Stomach smooth muscle (tissue), 2 donors: ENCODE data around the gene ABHD15.

Experiments
- H3K27ac ChIP-seq: one replicate; pipeline ENCODE4 v1.7.0; 2013; ENCODE audit warnings: mild to moderate bottlenecking, low read length, inconsistent platforms
- H3K27me3 ChIP-seq, 2 donors: one replicate each; pipeline ENCODE4 v1.7.0; 2013; ENCODE audit warnings: low read length in 2 of 2; ENCODE audit not compliant: insufficient read depth in 2 of 2, control insufficient read depth in 1 of 2
- H3K36me3 ChIP-seq, 2 donors: one replicate each; pipeline ENCODE4 v1.7.0; 2013; ENCODE audit warnings: low read length in 2 of 2; ENCODE audit not compliant: control insufficient read depth in 2 of 2, insufficient read depth in 2 of 2
- H3K4me1 ChIP-seq: one replicate; pipeline ENCODE4 v1.7.0; 2013; ENCODE audit warnings: low read length; ENCODE audit not compliant: control insufficient read depth, insufficient read depth
- H3K4me3 ChIP-seq, 2 donors: one replicate each; pipeline ENCODE4 v1.7.0; 2013; ENCODE audit warnings: low read length in 2 of 2
- H3K9ac ChIP-seq, 2 donors: one replicate each; pipeline ENCODE4 v1.7.0; 2013; ENCODE audit warnings: low read length in 2 of 2, mild to moderate bottlenecking in 1 of 2
- H3K9me3 ChIP-seq, 2 donors: one replicate each; pipeline ENCODE4 v1.7.0; 2013; ENCODE audit warnings: low read length in 2 of 2; ENCODE audit not compliant: control insufficient read depth in 2 of 2
- donor health status: healthy.
- donor health status: Pancreatic carcinoma.

ABHD15 gene

DNA sequence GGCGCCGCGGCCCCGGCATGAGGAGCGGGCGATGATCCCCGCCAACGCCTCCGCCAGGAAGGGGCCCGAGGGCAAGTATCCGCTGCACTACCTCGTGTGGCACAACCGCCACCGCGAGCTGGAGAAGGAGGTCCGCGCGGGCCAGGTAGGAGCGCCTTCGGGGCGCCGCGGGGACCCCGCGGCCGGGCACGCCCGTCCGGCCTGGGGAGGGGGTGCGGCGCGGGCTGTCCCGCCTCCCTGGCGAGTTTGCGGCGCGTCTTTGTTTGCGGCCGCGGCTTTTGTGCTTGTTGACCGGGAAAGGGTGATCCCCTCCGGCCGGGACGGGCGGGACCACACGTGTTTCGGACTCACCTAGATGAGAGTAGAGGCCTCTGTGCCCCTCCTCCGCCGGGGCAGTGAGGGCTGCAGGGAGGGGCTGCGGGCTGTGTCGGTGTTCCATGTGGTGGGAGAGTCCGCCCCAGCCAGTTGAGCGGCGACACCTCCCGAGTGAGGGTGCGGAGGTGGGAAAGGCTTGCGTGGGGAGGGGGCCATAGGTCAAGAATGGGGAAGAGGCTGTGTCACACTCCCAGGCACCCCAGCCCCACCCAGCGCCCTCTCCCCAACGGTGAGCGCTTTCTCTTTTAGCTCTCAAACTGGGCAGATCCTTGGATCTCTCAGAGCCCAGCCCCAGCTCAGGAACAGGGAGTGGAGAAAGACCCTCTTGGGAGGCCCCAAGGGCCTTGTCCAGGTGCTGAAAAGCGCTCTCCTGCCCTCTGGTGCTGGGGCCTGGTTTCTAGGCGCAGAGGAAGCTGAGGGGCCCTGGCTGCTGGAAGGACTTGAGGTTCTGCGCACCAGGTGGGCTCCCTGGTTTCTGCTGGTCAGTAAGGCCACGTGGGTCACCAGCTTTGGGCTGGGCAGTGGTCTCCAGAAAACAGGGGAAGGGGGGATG is 27.0 kb upstream of the ABHD15 start:
- Histone ChIP-seq H3K4me1 (peaks cover 53% of the 10 kb centered on the region), H3K9me3 (no peaks in the 10 kb centered on the region), H3K4me3 (peak overlapping the region; percentile 51 to 73), H3K36me3 (no peaks in the 10 kb centered on the region), H3K9ac (peak overlapping the region in 1 of 2 donors; percentile 48), H3K27me3 (peaks cover 0 to 3% of the 10 kb centered on the region in 2 donors), H3K27ac (no peak overlapping the region)

DNA sequence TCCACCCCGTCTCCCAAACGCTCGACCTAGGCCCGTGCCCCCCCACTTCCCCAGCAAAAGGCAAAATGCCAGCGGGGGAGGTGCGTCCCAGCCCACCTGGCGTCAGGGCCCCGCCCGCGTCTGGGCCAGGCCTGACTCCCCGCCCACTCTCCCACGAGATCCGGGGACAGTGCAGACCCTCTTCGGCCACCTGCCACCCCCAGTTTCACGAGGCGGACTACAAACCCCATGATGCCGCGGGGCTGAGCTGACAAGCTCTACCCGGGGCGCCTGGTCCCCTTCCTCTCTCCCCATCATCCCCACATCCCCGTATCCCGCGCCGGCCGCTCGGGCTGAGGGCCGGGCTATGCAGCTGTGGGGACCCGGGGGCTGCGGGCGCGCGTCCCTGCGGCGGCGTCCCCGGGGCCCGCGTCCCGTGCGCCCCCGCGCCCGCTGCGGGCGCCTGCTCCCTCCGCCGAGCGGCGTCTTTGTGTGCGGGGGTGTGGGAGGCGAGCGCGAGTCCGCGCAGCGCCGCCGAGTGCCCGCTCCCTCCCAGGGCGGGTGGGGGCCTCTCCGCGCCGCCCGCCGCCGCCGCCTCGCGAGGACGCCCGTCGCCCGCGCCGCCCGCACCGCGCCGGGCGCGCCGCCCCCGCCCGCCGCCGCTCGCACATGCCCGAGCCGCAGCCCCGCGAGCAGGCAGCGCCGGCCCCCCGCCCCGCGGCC is 26.2 kb upstream of the ABHD15 start, which contains the start of gene ANKRD13B:
Gene ANKRD13B (plus strand): TSS at position 283 of the 702 bp plus-strand sequence. CDS start 490 bp downstream, outside the sequence.
- H3K9ac ChIP-seq, result peak within 1 kb of the TSS; percentile 36 to 48
- no peaks in the 10 kb centered on the region for H3K36me3 ChIP-seq
- peaks cover 0 to 3% of the 10 kb centered on the region in 2 donors for H3K27me3 ChIP-seq
- H3K4me3 ChIP-seq, result peak within 1 kb of the TSS; percentile 75 to 77
- H3K9me3 ChIP-seq, result no peaks in the 10 kb centered on the region
- peak within 1 kb of the TSS; percentile 71 for H3K27ac ChIP-seq
- H3K4me1 ChIP-seq, result peaks cover 60% of the 10 kb centered on the region

DNA sequence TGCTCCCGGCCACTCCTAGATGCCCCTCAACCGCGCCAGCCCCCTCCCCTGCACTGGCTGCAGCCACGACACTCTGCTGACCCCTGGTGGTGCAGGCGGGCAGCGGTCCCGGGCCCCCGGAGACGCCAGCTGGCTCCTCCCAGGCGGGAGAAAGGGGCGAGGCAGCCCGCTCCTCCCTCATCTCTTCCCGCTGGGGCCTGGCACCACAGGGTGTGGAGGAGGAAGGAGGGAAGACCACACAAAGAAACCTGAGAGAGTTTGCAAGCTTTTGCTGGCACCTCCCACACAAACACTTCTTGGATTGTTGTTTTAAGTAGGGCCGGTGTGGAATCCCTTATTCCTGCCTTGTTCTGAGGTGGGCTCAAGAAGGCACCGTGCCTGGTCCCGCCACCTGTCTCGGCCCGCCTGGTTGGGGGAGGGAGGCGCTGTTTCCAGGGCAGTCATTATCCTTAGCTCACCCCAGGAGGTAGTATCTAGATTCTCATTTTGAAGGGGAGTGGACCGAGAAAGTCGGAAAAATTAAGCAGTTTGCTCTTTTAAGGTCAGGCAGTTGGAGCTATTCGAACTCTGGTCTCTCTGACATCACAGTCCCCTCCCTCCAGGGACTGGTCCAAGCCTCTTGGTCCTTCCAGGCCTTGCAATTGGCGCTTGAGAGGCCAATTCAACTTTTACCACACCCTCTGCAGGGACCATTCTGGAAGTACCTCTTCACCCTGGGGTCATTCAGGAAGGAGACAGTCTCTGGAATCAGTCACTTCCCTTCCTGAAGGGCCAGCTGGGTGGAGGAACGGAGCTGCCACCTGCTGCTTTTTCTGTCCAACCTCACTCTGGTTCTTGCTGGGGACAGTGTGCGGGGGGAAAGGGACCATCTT is 25.1 kb upstream of the ABHD15 start:
- Histone ChIP-seq H3K27me3 (peaks cover 0 to 3% of the 10 kb centered on the region in 2 donors), H3K4me1 (peaks cover 68% of the 10 kb centered on the region), H3K27ac (peak overlapping the region; percentile 71), H3K4me3 (peak overlapping the region; percentile 75 to 77), H3K36me3 (no peaks in the 10 kb centered on the region), H3K9me3 (no peaks in the 10 kb centered on the region), H3K9ac (peak overlapping the region in 1 of 2 donors; percentile 35)

DNA sequence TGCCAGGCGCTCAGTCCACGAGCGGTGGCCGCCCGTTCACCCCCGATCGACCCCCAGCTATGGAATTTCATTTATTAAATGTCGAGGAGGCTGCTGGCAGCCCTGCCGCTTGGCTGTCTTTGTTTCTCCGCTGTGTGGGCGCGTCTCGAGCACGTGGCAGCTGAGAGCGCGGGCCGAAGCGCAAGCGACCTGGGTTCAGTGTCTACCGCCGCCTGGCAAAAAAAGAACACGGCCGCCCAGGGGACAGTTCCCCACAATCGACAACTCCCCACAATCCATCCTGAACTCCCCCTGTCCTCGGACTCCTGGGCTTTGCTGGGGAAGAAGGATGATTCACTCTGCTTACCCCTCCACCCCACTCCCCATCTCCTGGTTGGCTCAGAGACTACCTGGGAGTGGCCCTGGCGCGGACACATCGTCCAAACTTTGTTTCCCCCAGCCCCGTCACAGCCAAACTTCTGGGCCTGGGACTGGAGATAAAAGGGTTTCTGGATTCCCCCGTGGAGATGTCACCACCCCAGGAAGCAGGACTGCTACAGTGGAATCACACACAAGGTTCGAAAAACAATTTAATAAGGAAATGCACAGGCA is 24.4 kb upstream of the ABHD15 start:
- Histone ChIP-seq H3K36me3 (no peaks in the 10 kb centered on the region), H3K9me3 (no peaks in the 10 kb centered on the region), H3K4me3 (peak overlapping the region; percentile 56 to 77), H3K9ac (peak overlapping the region in 1 of 2 donors; percentile 12), H3K27ac (peak overlapping the region; percentile 71), H3K4me1 (peaks cover 70% of the 10 kb centered on the region), H3K27me3 (peaks cover 0 to 3% of the 10 kb centered on the region in 2 donors)

DNA sequence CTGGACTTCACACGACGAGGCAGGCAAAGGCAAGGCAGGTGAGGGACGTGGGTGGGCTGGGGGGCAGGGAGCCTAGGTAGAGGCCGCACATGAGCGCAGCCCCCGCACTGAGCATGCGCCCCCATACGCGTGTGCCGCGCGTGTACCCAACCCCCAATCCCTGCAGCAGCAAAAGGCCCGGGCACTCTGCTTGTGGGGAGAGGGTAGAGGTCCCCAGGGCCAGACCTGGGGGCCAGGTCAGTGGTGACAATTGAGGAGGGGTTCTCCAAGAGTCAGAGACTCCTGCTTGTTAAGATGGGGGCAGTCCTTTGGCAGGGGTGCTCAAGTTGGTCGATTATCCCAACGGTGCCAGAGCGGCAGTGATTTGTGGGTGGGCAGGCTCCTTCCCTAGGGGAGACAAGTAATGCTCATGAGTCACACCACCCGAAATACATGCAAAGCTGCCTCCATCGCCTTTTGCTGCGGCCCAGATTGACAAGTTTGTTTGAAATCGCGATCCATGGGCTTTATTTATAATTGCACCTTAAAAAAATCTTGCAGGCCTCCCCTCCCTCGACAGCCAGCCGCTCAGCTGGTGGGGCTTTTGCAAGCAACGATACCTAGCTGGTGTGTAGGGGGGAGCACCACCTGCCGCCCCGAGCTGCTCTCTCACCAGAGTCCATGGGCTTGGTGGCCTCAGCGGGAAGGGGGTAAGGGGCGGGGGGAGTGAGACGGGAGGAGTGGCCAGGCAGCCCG is 23.7 kb upstream of the ABHD15 start:
- Histone ChIP-seq H3K36me3 (no peaks in the 10 kb centered on the region), H3K27me3 (peaks cover 0 to 3% of the 10 kb centered on the region in 2 donors), H3K9ac (peak overlapping the region; percentile 60 to 72), H3K27ac (peak overlapping the region; percentile 71), H3K4me3 (peak overlapping the region; percentile 77), H3K4me1 (peaks cover 66% of the 10 kb centered on the region), H3K9me3 (no peaks in the 10 kb centered on the region)

DNA sequence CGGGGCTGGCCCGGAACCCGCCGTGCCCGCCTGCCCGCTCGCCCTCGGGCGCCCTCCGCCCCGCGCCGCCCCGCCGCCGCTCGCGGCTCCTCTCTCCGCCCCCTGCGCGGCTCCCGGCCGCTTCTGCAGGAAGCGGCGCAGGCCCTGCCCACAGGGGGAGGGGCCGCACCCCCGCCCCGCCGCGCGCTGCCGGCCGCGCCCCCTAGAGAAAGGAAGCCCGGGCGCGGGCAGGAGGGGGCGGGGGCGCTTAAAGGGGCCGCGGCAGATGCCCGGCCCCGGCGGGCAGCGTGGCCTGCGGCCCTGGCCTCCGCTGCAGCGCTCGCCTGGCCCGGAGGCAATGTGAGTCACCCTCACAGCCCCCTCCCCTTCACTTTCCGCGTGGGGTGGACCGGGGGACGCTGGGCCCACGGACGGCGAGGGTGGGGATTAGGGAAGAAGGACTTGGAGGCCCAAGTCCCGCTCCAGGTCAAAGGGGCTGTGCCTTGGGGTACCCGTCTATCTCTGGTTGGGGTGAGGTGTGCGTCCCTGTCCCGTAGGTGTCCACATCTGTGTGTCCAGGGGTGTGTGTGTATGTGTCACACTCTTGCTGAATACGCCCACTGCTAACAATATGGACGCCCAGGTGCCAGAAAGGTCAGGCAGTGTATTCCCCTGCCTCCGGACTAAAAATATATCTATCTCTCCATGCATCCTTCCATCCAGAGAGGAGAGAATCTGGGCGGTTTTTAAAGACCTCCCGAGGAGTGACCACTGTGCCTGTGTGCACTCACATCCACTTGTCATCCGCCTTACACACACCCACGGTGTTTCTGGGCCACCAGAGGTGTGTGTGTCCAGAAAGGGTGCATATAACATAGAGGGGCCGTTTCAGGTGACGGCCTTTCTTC is 22.9 kb upstream of the ABHD15 start, which contains the start of gene GIT1:
Gene GIT1 (minus strand): TSS at position 125 of the 887 bp plus-strand sequence. CDS start 270 bp downstream, outside the sequence.
- Histone ChIP-seq H3K36me3 (no peaks in the 10 kb centered on the region), H3K4me1 (peaks cover 73% of the 10 kb centered on the region), H3K9ac (peak within 1 kb of the TSS; percentile 73 to 82), H3K9me3 (no peaks in the 10 kb centered on the region), H3K4me3 (peak within 1 kb of the TSS; percentile 81 to 88), H3K27me3 (peaks cover 0 to 3% of the 10 kb centered on the region in 2 donors), H3K27ac (peak within 1 kb of the TSS; percentile 71)

DNA sequence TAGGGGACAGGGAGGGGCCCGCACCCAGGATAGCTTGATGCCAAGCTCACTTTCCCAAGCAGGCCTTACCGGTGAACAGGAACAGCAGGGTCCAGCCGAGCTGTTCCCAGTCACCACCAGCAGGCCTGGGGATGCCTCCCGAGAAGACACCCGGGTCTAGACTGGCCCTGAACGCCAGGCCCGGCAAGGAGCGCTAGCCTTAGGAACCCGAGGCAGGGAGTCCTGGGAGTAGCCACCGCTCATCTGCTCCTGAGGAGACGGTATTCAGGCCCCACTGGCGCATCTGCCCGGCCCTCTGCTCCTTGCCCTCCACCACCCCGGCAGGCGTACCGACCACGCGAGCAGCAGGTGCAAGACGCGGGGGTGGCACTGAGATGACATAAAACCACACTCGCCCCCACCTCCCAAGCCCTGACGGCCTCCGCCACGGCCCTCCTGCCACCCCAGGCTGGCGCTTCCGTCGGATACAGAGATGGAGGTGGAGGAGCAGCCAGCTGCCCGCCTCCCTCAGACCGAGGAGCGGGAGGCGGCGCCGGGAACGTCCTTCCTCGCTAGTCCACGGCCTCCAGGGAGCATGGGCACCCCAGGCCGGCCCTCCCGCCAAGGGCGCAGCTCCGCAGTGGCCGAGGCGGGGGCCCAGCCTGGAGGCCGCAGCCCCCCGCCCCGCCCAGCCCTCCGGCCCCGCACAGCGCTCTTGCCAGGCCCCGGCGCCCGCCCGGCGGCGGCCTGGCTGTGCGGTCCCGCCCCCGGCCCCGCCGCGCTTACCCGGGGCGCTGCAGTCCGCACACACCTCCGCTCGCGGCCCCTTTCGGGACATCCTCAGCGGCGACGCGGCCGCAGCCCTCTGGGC is 21.9 kb upstream of the ABHD15 start:
- peaks cover 72% of the 10 kb centered on the region for H3K4me1 ChIP-seq
- H3K9me3 ChIP-seq, result no peaks in the 10 kb centered on the region
- H3K9ac ChIP-seq, result peak overlapping the region; percentile 73 to 82
- peak overlapping the region; percentile 81 to 88 for H3K4me3 ChIP-seq
- H3K27ac ChIP-seq, result peak overlapping the region; percentile 64
- H3K27me3 ChIP-seq, result peaks cover 0 to 2% of the 10 kb centered on the region in 2 donors
- H3K36me3 ChIP-seq, result no peaks in the 10 kb centered on the region

DNA sequence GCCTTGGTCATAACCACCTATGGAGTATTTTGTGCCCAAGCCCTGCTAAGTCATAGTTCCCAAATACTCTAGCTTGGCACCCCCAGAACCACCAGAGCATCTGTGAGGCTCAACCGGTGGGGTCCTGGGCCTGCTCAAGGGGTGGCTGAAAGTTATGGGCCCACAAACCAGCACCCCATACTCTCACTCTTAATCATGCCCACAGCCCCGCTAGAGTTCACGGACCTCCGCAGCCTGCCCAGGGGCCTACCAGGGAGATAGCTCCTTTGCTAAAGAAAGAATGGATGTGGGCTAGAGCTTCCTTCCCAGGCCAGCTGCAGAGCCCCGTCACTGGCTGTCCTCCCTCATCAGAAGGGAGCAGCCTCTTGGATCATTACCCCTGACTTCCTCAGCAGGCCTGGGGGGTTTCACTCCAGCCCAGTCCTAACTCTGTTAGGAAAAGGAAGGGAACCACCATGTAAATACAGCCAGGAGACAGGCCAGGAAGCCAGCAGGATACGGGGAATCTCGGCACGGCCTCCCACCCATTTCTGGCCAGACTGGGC is 21.3 kb upstream of the ABHD15 start:
- no peaks in the 10 kb centered on the region for H3K27me3 ChIP-seq
- H3K36me3 ChIP-seq, result peaks cover 0 to under 1% of the 10 kb centered on the region in 2 donors
- H3K27ac ChIP-seq, result peak overlapping the region; percentile 64
- peaks cover 75% of the 10 kb centered on the region for H3K4me1 ChIP-seq
- H3K9ac ChIP-seq, result peak overlapping the region; percentile 73 to 82
- H3K4me3 ChIP-seq, result peak overlapping the region; percentile 81 to 88
- no peaks in the 10 kb centered on the region for H3K9me3 ChIP-seq
